ENCODE results near the gene BHLHE40.

BHLHE40 gene

GRCh38 chr3:5022187-5022965, 43.1 kb downstream of the BHLHE40 start:
- no peak for DNase-seq

- no peak for DNase-seq
Measured at GRCh38 chr3:5022966-5023776, 43.9 kb downstream of the BHLHE40 start.

- no peak for DNase-seq
Measured at GRCh38 chr3:5023777-5024346, 44.6 kb downstream of the BHLHE40 start.

GRCh38 chr3:5026046-5026362, 46.8 kb downstream of the BHLHE40 start:
- DNase-seq, result no peak

- no peak for DNase-seq
Measured at GRCh38 chr3:5029715-5030114, 50.5 kb downstream of the BHLHE40 start.

GRCh38 chr3:5030152-5030551, 50.9 kb downstream of the BHLHE40 start:
- no peak for DNase-seq

GRCh38 chr3:5032844-5033243, 53.6 kb downstream of the BHLHE40 start:
- DNase-seq, result no peak
